OCI-LY7 (cell line): Measurements from ENCODE around the gene TLE4. TPM values are rescaled to one million over a fixed set of nuclear protein-coding genes. Genes with fewer than 3 reads are reported as not detected.
"Not testable (repeated sequence)": the region's sequence is repeated elsewhere in the genome, so short reads cannot be mapped to it uniquely, and the experiment has no call there.

Source experiments
- BruUV-seq: library from RNA; stranded (reverse); fragments of 400-500 nt; replicated peaks from 2 replicates; lab custom pipeline; 2021; lab: Mats Ljungman, UMichigan
- CTCF ChIA-PET: fragments of 300-600 bp; sonication (Branson Sonifier 250); formaldehyde crosslinking; loops from one replicate; lab custom pipeline; 2022; ENCODE audit warnings: antibody characterized with exemption; ENCODE audit not compliant: unreplicated experiment; lab: Charles Lee
- POLR2A ChIA-PET: fragments of 300-600 bp; sonication (Branson Sonifier 250); formaldehyde crosslinking; loops from one replicate; lab custom pipeline; 2022; ENCODE audit warnings: antibody characterized with exemption; lab: Charles Lee
- DNase-seq: peaks from one replicate; pipeline ENCODE4 v3.0.0-alpha.2; 2015; ENCODE audit warnings: low spot score
- H2AFZ ChIP-seq: fragments of 200-600 bp; sonication (generic), shearing (Covaris generic); 2 replicates; pipeline ENCODE4 v1.6.1; 2014; ENCODE audit warnings: mild to moderate bottlenecking, antibody characterized with exemption, low read length, moderate library complexity
- H3K27ac ChIP-seq: fragments of 200-600 bp; sonication (generic); 2 replicates; pipeline ENCODE4 v1.5.1; 2014; ENCODE audit warnings: mixed run types, low read depth, mild to moderate bottlenecking, moderate library complexity, low read length, inconsistent platforms; ENCODE audit not compliant: poor library complexity, severe bottlenecking
- H3K36me3 ChIP-seq: fragments of 200-600 bp; sonication (generic); 2 replicates; pipeline ENCODE4 v1.6.1; 2014; ENCODE audit warnings: mild to moderate bottlenecking, antibody characterized with exemption, low read length, moderate library complexity, mixed read lengths; ENCODE audit not compliant: insufficient read depth
- H3K4me1 ChIP-seq: fragments of 200-600 bp; sonication (generic); 2 replicates; pipeline ENCODE4 v1.5.1; 2014; ENCODE audit warnings: mild to moderate bottlenecking, low read length; ENCODE audit not compliant: insufficient read depth, poor library complexity, severe bottlenecking
- H3K4me2 ChIP-seq: fragments of 200-600 bp; sonication (generic); 2 replicates; pipeline ENCODE4 v1.6.1; 2014; ENCODE audit warnings: mild to moderate bottlenecking, low read length
- H3K4me3 ChIP-seq: fragments of 200-600 bp; sonication (generic); 2 replicates; pipeline ENCODE4 v1.5.1; 2014; ENCODE audit warnings: mild to moderate bottlenecking, low read depth, low read length; ENCODE audit not compliant: poor library complexity, severe bottlenecking
- H3K79me2 ChIP-seq: fragments of 200-600 bp; sonication (generic); 2 replicates; pipeline ENCODE4 v1.6.1; 2016; ENCODE audit warnings: low read depth, mild to moderate bottlenecking, low read length, moderate library complexity, mixed read lengths; ENCODE audit not compliant: insufficient read depth
- H3K9me2 ChIP-seq: fragments of 200-600 bp; sonication (generic); 2 replicates; pipeline ENCODE4 v1.6.1; 2016; ENCODE audit warnings: mild to moderate bottlenecking, low read length, mixed read lengths; ENCODE audit not compliant: insufficient read depth
- H3K9me3 ChIP-seq: fragments of 200-600 bp; sonication (generic); 2 replicates; pipeline ENCODE4 v1.6.1; 2014; ENCODE audit warnings: mild to moderate bottlenecking, mixed run types, low read length, mixed read lengths
- H4K20me1 ChIP-seq: fragments of 200-600 bp; sonication (generic); 2 replicates; pipeline ENCODE4 v1.6.1; 2014; ENCODE audit warnings: mild to moderate bottlenecking, antibody characterized with exemption, low read length, moderate library complexity, mixed read lengths; ENCODE audit not compliant: insufficient read depth
- EZH2phosphoT487 ChIP-seq: fragments of 200-600 bp; sonication (generic); IDR thresholded peaks from 2 replicates; pipeline ENCODE4 v1.6.1; 2018; ENCODE audit warnings: low read depth, borderline replicate concordance, mild to moderate bottlenecking, mixed run types, antibody characterized with exemption, low read length, moderate library complexity, mixed read lengths
- intact Hi-C: fragments of 100-400 bp; cut with micrococcal nuclease; formaldehyde crosslinking; loops from one replicate; pipeline ENCODE4 v1.10.0; 2022; ENCODE audit not compliant: unreplicated experiment
- total RNA-seq, 2 experiments: library from RNA; depleted of rRNA in 1 of 2; stranded (reverse); fragments of >200 nt in 1 of 2; shearing (Covaris generic) in 1 of 2; gene quantifications; 2 replicates each; pipeline ENCODE4 v1.2.3, GENCODE V29; 2014 to 2022
- TF ChIP-seq, protein P1 (sequence below): fragments of 200-600 bp; sonication (generic); conservative IDR thresholded peaks from 2 replicates; pipeline ENCODE4 v1.5.1; 2014; ENCODE audit warnings: mild to moderate bottlenecking, antibody characterized with exemption, low read length, moderate library complexity, mixed read lengths

The TLE4 gene
- total RNA-seq, 2 experiments from 2014 or later: 36.7 to 41.7 TPM

DNA sequence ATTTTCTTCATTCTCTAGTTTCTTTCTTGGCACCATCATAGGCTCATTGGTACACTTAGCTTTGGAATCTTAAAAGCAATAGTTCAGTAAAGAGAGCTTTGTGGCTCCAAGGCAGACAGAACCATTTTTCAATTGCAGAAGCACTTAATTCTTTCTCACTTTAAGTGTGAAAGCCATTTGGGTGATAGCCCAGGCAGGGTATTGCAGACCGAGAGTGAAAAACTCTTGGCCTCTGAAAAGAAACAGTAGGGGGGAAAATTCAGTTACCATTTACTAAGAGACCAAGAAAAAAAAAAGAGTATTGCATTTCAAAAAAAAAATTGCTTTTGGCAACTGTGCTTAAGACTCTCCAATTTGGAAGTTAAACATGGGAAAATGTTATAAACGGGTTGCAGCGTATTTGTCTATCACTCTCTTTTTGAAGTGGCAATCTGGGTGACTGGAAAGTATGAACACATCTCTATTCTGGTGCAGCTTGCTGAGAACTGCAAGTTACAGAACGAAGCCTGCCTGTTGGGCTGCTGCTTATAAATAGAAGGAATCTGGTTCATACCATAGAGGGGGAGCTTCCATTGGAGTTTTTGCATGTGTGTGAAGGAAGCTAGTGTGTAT is 170.5 kb downstream of the TLE4 start:
- Histone ChIP-seq H3K9me2 (no peaks in the 10 kb centered on the region), H2AFZ (no peak overlapping the region), H3K9me3 (no peaks in the 10 kb centered on the region), H3K27ac (no peak overlapping the region), H3K79me2 (no peaks in the 10 kb centered on the region), H3K4me3 (no peak overlapping the region), H3K4me1 (no peaks in the 10 kb centered on the region), H3K4me2 (no peak overlapping the region), H4K20me1 (no peaks in the 10 kb centered on the region), H3K36me3 (no peaks in the 10 kb centered on the region)
- TF ChIP-seq, protein P1, sequence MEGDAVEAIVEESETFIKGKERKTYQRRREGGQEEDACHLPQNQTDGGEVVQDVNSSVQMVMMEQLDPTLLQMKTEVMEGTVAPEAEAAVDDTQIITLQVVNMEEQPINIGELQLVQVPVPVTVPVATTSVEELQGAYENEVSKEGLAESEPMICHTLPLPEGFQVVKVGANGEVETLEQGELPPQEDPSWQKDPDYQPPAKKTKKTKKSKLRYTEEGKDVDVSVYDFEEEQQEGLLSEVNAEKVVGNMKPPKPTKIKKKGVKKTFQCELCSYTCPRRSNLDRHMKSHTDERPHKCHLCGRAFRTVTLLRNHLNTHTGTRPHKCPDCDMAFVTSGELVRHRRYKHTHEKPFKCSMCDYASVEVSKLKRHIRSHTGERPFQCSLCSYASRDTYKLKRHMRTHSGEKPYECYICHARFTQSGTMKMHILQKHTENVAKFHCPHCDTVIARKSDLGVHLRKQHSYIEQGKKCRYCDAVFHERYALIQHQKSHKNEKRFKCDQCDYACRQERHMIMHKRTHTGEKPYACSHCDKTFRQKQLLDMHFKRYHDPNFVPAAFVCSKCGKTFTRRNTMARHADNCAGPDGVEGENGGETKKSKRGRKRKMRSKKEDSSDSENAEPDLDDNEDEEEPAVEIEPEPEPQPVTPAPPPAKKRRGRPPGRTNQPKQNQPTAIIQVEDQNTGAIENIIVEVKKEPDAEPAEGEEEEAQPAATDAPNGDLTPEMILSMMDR: no peak
- no peak for DNase-seq
- ChIA-PET POLR2A (interaction anchor here (0.9 kb wide), 1 partner anchor 160 kb away, joined by 3 read pairs; no protein-coding TSS in a partner anchor), CTCF (no interaction called here)
- BruUV-seq: no TSS peak
- intact Hi-C loops: no loop called here

DNA sequence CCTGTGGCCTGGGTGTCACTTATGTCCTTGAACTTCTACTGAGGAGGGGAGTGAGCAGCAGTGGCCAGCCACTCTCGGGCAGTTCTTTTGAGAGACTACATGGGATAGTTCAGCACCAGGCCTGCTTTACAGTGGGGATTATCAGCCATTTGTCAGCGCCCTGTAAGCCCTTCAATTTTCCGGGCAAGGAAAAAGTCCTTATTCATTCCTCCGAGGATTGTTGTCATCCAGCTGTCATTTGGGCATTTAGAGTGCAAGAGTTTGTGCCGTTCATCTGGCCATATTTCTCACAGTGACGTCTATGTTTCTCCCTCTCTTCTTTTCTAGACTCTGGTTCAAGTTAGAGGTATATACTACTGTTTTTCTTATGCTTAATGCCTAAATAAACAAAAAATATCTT is 172.8 kb downstream of the TLE4 start:
- H3K4me1 ChIP-seq: no peaks in the 10 kb centered on the region
- no peaks in the 10 kb centered on the region for H4K20me1 ChIP-seq
- no peak overlapping the region for H3K27ac ChIP-seq
- no peak for DNase-seq
- H3K36me3 ChIP-seq: no peaks in the 10 kb centered on the region
- H3K4me3 ChIP-seq: no peak overlapping the region
- ChIA-PET POLR2A (no interaction called here), CTCF (no interaction called here)
- H3K9me3 ChIP-seq: no peaks in the 10 kb centered on the region
- BruUV-seq: no TSS peak
- intact Hi-C loops: no loop called here
- H3K9me2 ChIP-seq: no peaks in the 10 kb centered on the region
- no peak overlapping the region for H2AFZ ChIP-seq
- H3K4me2 ChIP-seq: no peak overlapping the region
- no peaks in the 10 kb centered on the region for H3K79me2 ChIP-seq
- TF ChIP-seq EZH2phosphoT487: no peak
- TF ChIP-seq, protein P1: no peak

DNA sequence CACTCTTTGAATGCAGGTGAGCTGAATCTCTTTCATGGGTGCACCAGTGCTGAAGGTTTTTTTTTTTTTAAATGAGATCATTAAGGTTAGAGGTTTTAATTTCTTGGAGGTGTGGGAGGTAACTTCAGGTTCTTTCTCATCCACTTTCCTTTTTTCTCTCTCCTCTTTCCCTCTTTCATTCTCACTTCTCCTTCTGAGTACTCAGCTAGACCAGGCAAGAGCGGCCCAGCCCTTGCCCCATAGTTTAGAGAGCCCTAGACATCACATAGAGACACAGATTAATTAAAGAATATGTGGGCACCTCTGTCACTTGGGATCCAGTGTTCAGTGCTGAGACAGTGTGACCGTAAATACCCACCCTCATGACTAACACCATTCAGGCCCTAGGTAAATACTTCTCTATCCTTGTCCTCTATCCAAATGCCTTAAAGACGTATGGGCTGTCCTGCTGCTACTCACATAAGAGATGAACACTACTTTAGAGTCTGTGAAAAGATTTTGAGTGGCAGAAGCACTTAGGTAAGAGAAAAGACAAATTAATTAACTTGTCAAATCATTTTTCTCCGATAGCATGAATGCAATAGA is 174.1 kb downstream of the TLE4 start:
- DNase-seq: no peak
- H2AFZ ChIP-seq: no peak overlapping the region
- TF ChIP-seq EZH2phosphoT487: no peak
- TF ChIP-seq, protein P1: no peak
- no peaks in the 10 kb centered on the region for H3K9me3 ChIP-seq
- H3K4me1 ChIP-seq: no peaks in the 10 kb centered on the region
- H3K36me3 ChIP-seq: no peaks in the 10 kb centered on the region
- ChIA-PET CTCF (no interaction called here), POLR2A (no interaction called here)
- H3K9me2 ChIP-seq: no peaks in the 10 kb centered on the region
- H3K4me2 ChIP-seq: no peak overlapping the region
- H3K4me3 ChIP-seq: no peak overlapping the region
- no TSS peak for BruUV-seq
- no peaks in the 10 kb centered on the region for H3K79me2 ChIP-seq
- intact Hi-C loops: no loop called here
- H4K20me1 ChIP-seq: no peaks in the 10 kb centered on the region
- H3K27ac ChIP-seq: no peak overlapping the region

DNA sequence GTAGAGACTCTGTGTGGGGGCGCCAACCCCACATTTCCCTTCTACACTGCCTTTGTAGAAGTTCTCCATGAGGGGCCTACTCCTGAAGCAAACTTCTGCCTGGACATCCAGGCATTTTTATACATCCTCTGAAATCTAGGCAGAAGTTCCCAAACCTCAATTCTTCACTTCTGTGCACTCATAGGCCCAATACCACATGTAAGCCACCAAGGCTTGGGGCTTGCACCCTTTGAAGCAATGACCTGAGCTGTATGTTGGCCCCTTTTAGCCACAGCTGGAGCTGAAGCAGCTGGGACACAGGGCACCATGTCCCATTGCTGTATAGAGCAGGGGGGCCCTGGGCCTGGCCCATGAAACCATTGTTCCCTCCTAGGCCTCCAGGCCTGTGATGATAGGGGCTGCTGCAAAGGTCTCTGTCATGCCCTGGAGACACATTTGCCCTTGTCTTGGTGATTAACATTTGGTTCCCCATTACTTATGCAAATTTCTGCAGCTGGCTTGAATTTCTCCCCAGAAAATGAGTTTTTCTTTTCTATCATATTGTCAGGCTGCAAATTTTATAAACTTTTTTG is 180.2 kb downstream of the TLE4 start:
- H2AFZ ChIP-seq, H3K79me2 ChIP-seq, POLR2A ChIA-PET, BruUV-seq, H3K4me1 ChIP-seq, H3K4me3 ChIP-seq, H3K9me2 ChIP-seq, CTCF ChIA-PET, H4K20me1 ChIP-seq, H3K9me3 ChIP-seq, H3K36me3 ChIP-seq, DNase-seq, H3K27ac ChIP-seq, intact Hi-C loops, H3K4me2 ChIP-seq: not testable (repeated sequence)
